DND-41 (cell line): Measurements from ENCODE around the gene ZGPAT.

ENCODE experiments used
- CTCF ChIP-seq: IDR thresholded peaks from 2 replicates; pipeline ENCODE4 v1.5.1; 2012; ENCODE audit warnings: borderline replicate concordance, low read length, moderate library complexity, mild to moderate bottlenecking; ENCODE audit not compliant: poor library complexity, severe bottlenecking; ENCODE audit errors: extremely low read depth
- EZH2 ChIP-seq: IDR thresholded peaks from 3 replicates; pipeline ENCODE4 v1.6.1; 2012; ENCODE audit warnings: borderline replicate concordance, low read depth, mild to moderate bottlenecking, moderate library complexity, low read length, inconsistent platforms; ENCODE audit not compliant: severe bottlenecking

DNA sequence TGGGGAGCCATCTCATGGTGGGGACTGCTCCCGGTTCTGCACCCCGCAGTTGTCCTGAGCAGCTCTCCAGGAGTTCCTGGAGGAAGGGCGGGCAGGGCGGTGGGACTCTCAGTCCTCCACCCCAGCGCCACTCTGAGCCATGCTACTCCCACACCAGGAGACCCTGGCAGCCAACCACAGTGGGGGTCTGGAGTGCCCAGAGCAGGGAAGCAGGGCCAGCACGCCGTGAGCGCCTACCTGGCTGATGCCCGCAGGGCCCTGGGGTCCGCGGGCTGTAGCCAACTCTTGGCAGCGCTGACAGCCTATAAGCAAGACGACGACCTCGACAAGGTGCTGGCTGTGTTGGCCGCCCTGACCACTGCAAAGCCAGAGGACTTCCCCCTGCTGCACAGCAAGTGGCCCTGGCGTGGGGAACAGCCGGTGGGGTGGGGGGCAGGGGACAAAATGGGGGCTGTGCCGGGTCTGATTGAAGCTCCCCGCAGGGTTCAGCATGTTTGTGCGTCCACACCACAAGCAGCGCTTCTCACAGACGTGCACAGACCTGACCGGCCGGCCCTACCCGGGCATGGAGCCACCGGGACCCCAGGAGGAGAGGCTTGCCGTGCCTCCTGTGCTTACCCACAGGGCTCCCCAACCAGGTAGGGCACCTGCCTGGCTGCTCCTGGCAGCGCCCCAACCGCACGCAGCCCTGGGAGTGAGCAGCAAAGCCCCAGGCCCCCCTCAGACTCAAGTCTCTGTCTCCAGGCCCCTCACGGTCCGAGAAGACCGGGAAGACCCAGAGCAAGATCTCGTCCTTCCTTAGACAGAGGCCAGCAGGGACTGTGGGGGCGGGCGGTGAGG is 13.0 kb upstream of the ZGPAT start:
- no peak for TF ChIP-seq CTCF
- TF ChIP-seq EZH2 = no peak
